ENCODE measurements around the gene BRCA1.

DNA sequence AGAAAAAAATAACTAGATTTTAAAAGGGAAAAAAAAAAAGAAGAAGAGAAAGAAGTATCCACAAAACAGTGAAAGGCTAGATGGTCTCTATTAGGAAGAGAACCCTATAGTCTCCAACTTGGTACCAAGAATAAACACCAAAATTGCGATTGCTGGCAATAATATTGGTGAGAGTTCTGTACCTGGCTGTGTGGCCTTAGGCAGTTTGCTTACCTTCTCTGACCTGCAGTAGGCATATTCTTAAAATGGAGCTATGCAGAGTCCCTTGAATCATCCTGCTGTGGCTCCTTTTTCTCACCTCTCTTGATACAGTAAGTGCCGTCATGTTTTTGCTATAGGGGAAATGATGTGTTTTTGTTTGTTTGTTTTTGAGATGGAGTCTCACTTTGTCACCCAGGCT lies 35.1 kb downstream of the BRCA1 start:
- TF ChIP-seq, protein P1, sequence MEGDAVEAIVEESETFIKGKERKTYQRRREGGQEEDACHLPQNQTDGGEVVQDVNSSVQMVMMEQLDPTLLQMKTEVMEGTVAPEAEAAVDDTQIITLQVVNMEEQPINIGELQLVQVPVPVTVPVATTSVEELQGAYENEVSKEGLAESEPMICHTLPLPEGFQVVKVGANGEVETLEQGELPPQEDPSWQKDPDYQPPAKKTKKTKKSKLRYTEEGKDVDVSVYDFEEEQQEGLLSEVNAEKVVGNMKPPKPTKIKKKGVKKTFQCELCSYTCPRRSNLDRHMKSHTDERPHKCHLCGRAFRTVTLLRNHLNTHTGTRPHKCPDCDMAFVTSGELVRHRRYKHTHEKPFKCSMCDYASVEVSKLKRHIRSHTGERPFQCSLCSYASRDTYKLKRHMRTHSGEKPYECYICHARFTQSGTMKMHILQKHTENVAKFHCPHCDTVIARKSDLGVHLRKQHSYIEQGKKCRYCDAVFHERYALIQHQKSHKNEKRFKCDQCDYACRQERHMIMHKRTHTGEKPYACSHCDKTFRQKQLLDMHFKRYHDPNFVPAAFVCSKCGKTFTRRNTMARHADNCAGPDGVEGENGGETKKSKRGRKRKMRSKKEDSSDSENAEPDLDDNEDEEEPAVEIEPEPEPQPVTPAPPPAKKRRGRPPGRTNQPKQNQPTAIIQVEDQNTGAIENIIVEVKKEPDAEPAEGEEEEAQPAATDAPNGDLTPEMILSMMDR (IDR thresholded peaks at IDR 0.05), result no peak
- no peak for TF ChIP-seq POLR2A (IDR thresholded peaks at IDR 0.05)

Measured in adrenal gland (tissue), 5 donors.